HG02571 (cell line): ENCODE results near the gene TRIOBP.

Experiments
- ATAC-seq: cut with Tn5 transposase; IDR thresholded peaks from one replicate; pipeline ENCODE4 v1.9.1; 2021; ENCODE audit warnings: mild to moderate bottlenecking, moderate library complexity; ENCODE audit not compliant: unreplicated experiment

Gene TRIOBP

DNA sequence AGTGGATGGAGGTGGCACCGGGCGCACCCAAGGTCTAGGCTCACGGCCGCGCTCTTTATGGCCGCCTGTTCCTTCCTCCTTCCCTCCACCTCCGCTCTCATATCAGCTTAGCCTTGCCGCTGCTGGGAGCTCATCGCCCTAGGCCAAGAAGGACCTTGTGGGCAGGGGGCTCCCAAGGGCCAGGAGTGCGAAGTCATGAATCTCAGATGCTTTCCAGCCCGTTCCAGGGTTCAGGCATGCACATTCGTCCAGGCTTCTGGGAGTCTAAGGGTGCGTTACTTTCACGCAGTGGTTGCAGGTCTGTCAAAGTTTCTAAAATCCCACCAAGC lies 122.2 kb downstream of the TRIOBP start:
- ATAC-seq: no peak

DNA sequence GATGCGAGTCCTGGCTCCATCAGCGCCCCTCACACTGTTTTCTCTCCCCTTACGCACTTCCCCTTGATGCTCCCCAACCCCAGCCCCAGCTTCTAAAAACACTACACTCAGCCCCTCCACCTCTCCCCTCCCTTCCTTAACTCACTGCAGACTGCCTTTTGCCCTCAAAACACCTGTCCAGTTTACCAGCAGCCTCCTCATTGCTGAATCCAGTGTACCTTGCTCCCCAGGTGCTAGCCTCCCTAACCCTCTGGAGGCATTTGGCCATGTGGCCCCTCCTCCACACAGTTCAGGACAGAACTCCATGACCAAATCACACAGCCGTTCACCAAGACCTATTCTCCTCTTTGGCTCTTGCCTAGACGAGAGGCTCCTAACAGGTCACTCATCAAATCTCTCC lies 123.5 kb downstream of the TRIOBP start:
- ATAC-seq: no peak

DNA sequence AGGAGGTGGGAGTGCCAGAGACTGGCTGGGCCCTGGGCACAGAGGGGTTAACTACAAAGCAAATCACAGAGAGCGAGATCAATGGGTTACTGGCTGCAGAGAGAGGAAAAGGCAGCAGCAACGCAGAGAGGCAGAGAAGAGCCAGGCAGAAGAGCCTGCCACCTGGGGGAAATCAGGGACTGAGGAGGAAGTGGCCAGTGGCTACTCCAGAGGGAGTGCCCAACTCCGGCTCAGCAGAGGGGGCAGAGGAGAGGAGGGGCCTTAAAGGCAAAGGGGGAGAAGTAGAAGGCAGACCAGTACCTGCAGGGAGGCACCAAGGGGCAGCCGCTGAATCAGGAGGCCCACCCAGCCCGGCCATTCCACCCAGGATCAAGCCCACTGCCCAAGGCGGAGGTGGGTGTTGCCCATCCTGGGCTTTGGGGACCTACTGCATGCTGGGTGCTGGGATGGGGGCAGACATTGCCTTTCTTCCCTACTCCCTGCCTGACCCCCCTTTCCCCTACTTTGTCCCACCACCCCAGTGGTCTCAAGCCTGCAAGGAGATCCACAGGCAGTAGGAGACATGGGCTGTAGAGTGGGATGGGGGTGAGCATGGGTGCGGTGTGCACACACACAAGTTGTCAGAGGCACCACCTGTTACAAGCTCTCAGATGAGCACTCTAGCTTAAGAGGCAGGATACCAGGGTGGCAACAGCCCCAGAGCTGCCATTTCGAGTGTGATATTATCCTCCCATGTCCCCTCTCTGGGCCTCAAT lies 125.4 kb downstream of the TRIOBP start:
- ATAC-seq: no peak

DNA sequence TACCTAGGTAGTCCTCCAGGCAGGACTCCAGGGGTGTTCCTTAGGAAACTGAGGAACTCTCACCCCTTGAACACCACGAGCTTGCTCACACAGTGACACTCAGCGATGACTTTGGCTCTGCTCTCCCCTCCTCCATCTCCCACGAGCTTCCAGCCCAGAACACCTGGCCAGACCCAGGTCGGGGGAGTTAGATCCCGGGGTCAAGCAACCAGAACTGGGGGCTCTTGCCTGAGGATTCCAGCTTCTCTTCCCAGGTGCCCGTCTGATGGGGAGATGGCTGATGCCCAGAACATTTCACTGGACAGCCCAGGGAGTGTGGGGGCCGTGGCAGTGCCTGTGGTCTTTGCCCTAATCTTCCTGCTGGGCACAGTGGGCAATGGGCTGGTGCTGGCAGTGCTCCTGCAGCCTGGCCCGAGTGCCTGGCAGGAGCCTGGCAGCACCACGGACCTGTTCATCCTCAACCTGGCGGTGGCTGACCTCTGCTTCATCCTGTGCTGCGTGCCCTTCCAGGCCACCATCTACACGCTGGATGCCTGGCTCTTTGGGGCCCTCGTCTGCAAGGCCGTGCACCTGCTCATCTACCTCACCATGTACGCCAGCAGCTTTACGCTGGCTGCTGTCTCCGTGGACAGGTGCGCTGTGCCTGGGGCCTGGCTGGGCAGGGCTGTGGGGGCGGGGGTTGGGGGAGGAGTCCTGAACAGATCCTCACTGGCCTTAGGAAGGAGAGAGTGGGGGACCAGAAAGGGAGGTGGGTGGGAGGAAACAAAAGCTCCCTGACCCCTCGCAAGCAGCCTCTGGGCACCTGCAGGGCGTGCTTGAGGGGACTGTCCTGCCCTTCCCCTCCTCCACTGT lies 126.5 kb downstream of the TRIOBP start, which contains the start of gene GALR3:
Gene GALR3, plus strand, starts transcription at position 249 of the 852 bp plus-strand sequence. Its CDS starts 25 bp downstream, at position 274.
- ATAC-seq: no peak

DNA sequence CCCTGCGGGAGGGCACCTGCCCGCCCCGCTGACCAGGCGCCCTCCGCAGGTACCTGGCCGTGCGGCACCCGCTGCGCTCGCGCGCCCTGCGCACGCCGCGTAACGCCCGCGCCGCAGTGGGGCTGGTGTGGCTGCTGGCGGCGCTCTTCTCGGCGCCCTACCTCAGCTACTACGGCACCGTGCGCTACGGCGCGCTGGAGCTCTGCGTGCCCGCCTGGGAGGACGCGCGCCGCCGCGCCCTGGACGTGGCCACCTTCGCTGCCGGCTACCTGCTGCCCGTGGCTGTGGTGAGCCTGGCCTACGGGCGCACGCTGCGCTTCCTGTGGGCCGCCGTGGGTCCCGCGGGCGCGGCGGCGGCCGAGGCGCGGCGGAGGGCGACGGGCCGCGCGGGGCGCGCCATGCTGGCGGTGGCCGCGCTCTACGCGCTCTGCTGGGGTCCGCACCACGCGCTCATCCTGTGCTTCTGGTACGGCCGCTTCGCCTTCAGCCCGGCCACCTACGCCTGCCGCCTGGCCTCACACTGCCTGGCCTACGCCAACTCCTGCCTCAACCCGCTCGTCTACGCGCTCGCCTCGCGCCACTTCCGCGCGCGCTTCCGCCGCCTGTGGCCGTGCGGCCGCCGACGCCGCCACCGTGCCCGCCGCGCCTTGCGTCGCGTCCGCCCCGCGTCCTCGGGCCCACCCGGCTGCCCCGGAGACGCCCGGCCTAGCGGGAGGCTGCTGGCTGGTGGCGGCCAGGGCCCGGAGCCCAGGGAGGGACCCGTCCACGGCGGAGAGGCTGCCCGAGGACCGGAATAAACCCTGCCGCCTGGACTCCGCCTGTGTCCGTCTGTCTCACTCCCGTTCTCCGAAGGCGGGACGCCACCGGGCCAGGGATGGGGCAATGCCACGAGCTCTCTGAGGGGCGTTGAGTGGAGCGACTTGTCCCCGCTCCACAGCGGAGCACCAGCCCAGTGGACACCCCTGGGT lies 128.1 kb downstream of the TRIOBP start:
- no peak for ATAC-seq
